Panc1 (cell line): ENCODE measurements around the gene RRAS2. TPM values are rescaled to one million over a fixed set of nuclear protein-coding genes. Genes with fewer than 3 reads are reported as not detected.

Experiments
- ATAC-seq: fragments of 200-7000 bp; cut with Tn5 transposase; 2 replicates; pipeline ENCODE4 v1.9.1; 2020; ENCODE audit warnings: mild to moderate bottlenecking, moderate library complexity
- BruUV-seq: library from RNA; stranded (reverse); fragments of 400-500 nt; replicated peaks from 2 replicates; lab custom pipeline; 2021; lab: Mats Ljungman, UMichigan
- CTCF ChIA-PET: fragments of 300-600 bp; sonication (Branson Sonifier 250); formaldehyde crosslinking; loops from one replicate; lab custom pipeline; 2022; ENCODE audit warnings: antibody characterized with exemption; lab: Charles Lee
- POLR2A ChIA-PET: fragments of 300-600 bp; sonication (Branson Sonifier 250); formaldehyde crosslinking; loops from one replicate; lab custom pipeline; 2022; ENCODE audit warnings: antibody characterized with exemption; lab: Charles Lee
- DNase-seq: peaks from one replicate; pipeline ENCODE4 v3.0.0-alpha.2; 2010; ENCODE audit warnings: low read depth, low spot score
- H3K27ac ChIP-seq: 2 replicates; pipeline ENCODE4 v1.5.1; 2011; ENCODE audit warnings: mild to moderate bottlenecking, low read length, inconsistent platforms
- H3K27me3 ChIP-seq: fragments of 200-500 bp; sonication (Bioruptor generic); 2 replicates; pipeline ENCODE4 v1.6.0; 2014; ENCODE audit warnings: low read length, inconsistent platforms; ENCODE audit not compliant: control insufficient read depth, insufficient read depth
- H3K36me3 ChIP-seq: fragments of 200-500 bp; sonication (Bioruptor generic); 2 replicates; pipeline ENCODE4 v1.5.1; 2014; ENCODE audit warnings: inconsistent platforms, mild to moderate bottlenecking, low read length, moderate library complexity; ENCODE audit not compliant: control insufficient read depth, insufficient read depth
- H3K4me1 ChIP-seq: 2 replicates; pipeline ENCODE4 v1.5.1; 2011; ENCODE audit warnings: inconsistent platforms, mild to moderate bottlenecking, low read length, moderate library complexity; ENCODE audit not compliant: control insufficient read depth, insufficient read depth
- H3K4me3 ChIP-seq, 2 experiments: 2 replicates each; pipeline ENCODE4 v1.5.1; 2011 to 2012; ENCODE audit warnings: low read depth in 2 of 2, low read length in 2 of 2, mild to moderate bottlenecking in 2 of 2, inconsistent platforms in 1 of 2, moderate library complexity in 1 of 2
- H3K9me3 ChIP-seq: fragments of 200-500 bp; sonication (Bioruptor generic); 2 replicates; pipeline ENCODE4 v1.5.1; 2014; ENCODE audit warnings: low read depth, mild to moderate bottlenecking, inconsistent platforms, low read length, moderate library complexity; ENCODE audit not compliant: control insufficient read depth, insufficient read depth
- POLR2AphosphoS5 ChIP-seq: IDR thresholded peaks from 2 replicates; pipeline ENCODE4 v1.6.1; 2012; ENCODE audit warnings: mild to moderate bottlenecking, low read depth, low read length, moderate library complexity
- SIN3A ChIP-seq: IDR thresholded peaks from 2 replicates; pipeline ENCODE4 v1.6.1; 2012; ENCODE audit warnings: low read depth, mild to moderate bottlenecking, low read length, moderate library complexity, borderline replicate concordance; ENCODE audit not compliant: insufficient read depth
- TCF7L2 ChIP-seq: IDR thresholded peaks from 2 replicates; pipeline ENCODE4 v1.6.1; 2011; ENCODE audit warnings: mild to moderate bottlenecking, low read depth, low read length, inconsistent platforms
- in situ Hi-C: cut with HindIII; loops from 2 replicates; pipeline ENCODE4 v1.10.0; 2016; ENCODE audit warnings: low sequenced_read_pairs, low pct_unique_long_range_greater_than_20kb
- intact Hi-C: fragments of 100-400 bp; cut with micrococcal nuclease; formaldehyde crosslinking; loops from one replicate; pipeline ENCODE4 v1.10.0; 2022; ENCODE audit not compliant: unreplicated experiment
- total RNA-seq: library from RNA; stranded (reverse); gene quantifications from one replicate; pipeline ENCODE4 v1.2.1, GENCODE V29; 2021; ENCODE audit not compliant: unreplicated experiment
- TF ChIP-seq, protein P1 (sequence below): fragments of 450-650 bp; IDR thresholded peaks from 2 replicates; pipeline ENCODE4 v1.5.1; 2017; ENCODE audit warnings: mild to moderate bottlenecking
- TF ChIP-seq, protein P2 (sequence below), 2 experiments: IDR thresholded peaks; 2 replicates each; pipeline ENCODE4 v1.6.1; 2011 to 2012; ENCODE audit warnings: low read depth in 2 of 2, control low read depth in 1 of 2, low read length in 1 of 2, mild to moderate bottlenecking in 1 of 2, moderate library complexity in 1 of 2; ENCODE audit not compliant: insufficient read depth in 1 of 2

RRAS2 gene
- total RNA-seq, 1 experiment from 2014 or later, result 58.4 TPM

DNA sequence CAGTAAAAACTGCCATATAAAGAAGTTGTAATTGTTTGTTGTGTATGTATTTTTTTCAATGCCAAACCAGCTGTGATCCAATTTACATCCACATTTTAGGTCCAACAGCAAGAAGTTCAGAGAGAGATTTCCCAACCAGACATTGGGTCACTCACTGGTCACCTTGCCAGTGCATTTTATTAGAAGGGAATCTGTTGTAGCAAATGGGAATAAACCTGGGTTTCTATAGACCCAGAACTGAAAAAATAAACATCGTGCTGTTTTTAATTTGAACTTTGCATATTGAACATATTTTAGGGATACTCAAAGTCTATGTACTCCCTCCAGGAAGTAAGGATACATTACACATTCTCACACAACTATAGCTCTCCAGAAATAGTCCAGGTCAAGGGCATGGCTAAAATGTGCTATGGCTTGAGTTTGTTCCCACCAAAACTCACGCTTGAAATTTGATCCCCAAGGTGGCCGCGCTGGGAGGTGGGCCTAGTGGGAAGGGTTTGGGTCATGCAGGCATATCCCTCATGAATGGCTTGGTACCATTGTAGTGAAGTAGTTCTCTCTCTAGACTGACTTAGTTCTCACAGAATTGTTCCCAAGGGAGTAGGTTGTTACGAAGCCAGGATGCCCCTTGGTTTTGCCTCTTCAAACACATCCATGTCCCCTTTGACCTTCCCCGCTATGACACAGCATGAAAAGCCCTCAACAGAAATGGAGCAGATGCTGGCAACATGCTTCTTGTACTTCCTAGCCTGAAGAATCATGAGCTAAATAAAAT lies 90.9 kb downstream of the RRAS2 start:
- no peaks in the 10 kb centered on the region for H3K36me3 ChIP-seq
- H3K4me1 ChIP-seq, result no peaks in the 10 kb centered on the region
- no peak for TF ChIP-seq POLR2AphosphoS5
- no peak for TF ChIP-seq SIN3A
- TF ChIP-seq, protein P1, sequence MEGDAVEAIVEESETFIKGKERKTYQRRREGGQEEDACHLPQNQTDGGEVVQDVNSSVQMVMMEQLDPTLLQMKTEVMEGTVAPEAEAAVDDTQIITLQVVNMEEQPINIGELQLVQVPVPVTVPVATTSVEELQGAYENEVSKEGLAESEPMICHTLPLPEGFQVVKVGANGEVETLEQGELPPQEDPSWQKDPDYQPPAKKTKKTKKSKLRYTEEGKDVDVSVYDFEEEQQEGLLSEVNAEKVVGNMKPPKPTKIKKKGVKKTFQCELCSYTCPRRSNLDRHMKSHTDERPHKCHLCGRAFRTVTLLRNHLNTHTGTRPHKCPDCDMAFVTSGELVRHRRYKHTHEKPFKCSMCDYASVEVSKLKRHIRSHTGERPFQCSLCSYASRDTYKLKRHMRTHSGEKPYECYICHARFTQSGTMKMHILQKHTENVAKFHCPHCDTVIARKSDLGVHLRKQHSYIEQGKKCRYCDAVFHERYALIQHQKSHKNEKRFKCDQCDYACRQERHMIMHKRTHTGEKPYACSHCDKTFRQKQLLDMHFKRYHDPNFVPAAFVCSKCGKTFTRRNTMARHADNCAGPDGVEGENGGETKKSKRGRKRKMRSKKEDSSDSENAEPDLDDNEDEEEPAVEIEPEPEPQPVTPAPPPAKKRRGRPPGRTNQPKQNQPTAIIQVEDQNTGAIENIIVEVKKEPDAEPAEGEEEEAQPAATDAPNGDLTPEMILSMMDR, result no peak
- TF ChIP-seq TCF7L2, result no peak
- TF ChIP-seq, protein P2, sequence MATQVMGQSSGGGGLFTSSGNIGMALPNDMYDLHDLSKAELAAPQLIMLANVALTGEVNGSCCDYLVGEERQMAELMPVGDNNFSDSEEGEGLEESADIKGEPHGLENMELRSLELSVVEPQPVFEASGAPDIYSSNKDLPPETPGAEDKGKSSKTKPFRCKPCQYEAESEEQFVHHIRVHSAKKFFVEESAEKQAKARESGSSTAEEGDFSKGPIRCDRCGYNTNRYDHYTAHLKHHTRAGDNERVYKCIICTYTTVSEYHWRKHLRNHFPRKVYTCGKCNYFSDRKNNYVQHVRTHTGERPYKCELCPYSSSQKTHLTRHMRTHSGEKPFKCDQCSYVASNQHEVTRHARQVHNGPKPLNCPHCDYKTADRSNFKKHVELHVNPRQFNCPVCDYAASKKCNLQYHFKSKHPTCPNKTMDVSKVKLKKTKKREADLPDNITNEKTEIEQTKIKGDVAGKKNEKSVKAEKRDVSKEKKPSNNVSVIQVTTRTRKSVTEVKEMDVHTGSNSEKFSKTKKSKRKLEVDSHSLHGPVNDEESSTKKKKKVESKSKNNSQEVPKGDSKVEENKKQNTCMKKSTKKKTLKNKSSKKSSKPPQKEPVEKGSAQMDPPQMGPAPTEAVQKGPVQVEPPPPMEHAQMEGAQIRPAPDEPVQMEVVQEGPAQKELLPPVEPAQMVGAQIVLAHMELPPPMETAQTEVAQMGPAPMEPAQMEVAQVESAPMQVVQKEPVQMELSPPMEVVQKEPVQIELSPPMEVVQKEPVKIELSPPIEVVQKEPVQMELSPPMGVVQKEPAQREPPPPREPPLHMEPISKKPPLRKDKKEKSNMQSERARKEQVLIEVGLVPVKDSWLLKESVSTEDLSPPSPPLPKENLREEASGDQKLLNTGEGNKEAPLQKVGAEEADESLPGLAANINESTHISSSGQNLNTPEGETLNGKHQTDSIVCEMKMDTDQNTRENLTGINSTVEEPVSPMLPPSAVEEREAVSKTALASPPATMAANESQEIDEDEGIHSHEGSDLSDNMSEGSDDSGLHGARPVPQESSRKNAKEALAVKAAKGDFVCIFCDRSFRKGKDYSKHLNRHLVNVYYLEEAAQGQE (IDR thresholded peaks at IDR 0.05; ENCODE audit: insufficient read depth in 1 of 2, low read depth in 2 of 2, low read length in 1 of 2), result no peak
- ChIA-PET POLR2A (no interaction called here), CTCF (no interaction called here)
- H3K27ac ChIP-seq, result no peak overlapping the region
- intact Hi-C loops (no loop called here), in situ Hi-C loops (no loop called here)
- H3K4me3 ChIP-seq, result no peak overlapping the region
- no peaks in the 10 kb centered on the region for H3K27me3 ChIP-seq
- no TSS peak for BruUV-seq
- no peak for ATAC-seq
- H3K9me3 ChIP-seq, result no peaks in the 10 kb centered on the region
- no peak for DNase-seq

DNA sequence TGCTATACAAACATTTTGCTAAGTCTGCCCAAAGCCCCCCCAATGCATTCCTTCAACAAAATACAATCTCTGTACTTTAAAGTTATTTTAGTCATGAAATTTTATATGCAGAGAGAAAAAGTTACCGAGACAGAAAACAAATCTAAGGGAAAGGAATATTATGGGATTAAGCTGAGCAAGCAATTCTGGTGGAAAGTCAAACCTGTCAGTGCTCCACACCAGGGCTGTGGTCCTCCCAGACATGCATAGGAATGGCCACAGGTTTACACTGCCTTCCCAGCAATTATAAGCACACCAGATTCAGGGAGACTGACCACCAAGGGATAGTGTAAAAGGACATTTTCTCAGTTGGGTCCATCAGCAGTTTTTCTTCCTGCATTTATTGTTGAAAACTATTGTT lies 92.4 kb downstream of the RRAS2 start:
- H3K27ac ChIP-seq, result no peak overlapping the region
- H3K36me3 ChIP-seq, result no peaks in the 10 kb centered on the region
- H3K9me3 ChIP-seq, result no peaks in the 10 kb centered on the region
- no peaks in the 10 kb centered on the region for H3K27me3 ChIP-seq
- POLR2A ChIA-PET, result no interaction called here
- no peaks in the 10 kb centered on the region for H3K4me1 ChIP-seq
- no peak overlapping the region for H3K4me3 ChIP-seq
- intact Hi-C loops, result no loop called here
- ATAC-seq (no peak), DNase-seq (no peak)
- TF ChIP-seq, protein P2 (IDR thresholded peaks at IDR 0.05; ENCODE audit: insufficient read depth in 1 of 2, low read depth in 2 of 2, low read length in 1 of 2), result no peak
- TF ChIP-seq POLR2AphosphoS5, result no peak
- TF ChIP-seq, protein P1, result no peak
- no peak for TF ChIP-seq TCF7L2
- TF ChIP-seq SIN3A, result no peak
- CTCF ChIA-PET, result no interaction called here
- in situ Hi-C loops, result no loop called here
- BruUV-seq, result no TSS peak
